GM06990 (cell line): ENCODE data around the gene MEF2B.

ENCODE experiments used
- DNase-seq: peaks from one replicate; pipeline ENCODE4 v3.0.0-alpha.2; 2011; ENCODE audit not compliant: insufficient read length; ENCODE audit errors: extremely low read depth
- H3K27me3 ChIP-seq: replicated peaks from 2 replicates; pipeline ENCODE4 v1.6.0; 2011; ENCODE audit warnings: low read length; ENCODE audit not compliant: control insufficient read depth, insufficient read depth
- H3K36me3 ChIP-seq: 2 replicates; pipeline ENCODE4 v1.5.1; 2011; ENCODE audit warnings: low read length; ENCODE audit not compliant: control insufficient read depth, insufficient read depth
- H3K4me3 ChIP-seq: replicated peaks from 2 replicates; pipeline ENCODE4 v1.5.1; 2011; ENCODE audit warnings: low read depth, mild to moderate bottlenecking, control low read depth, low read length
- CTCF ChIP-seq: IDR thresholded peaks from 2 replicates; pipeline ENCODE4 v1.5.1; 2011; ENCODE audit warnings: low read length, control low read depth, mild to moderate bottlenecking, inconsistent platforms; ENCODE audit not compliant: insufficient read depth, poor library complexity, severe bottlenecking

MEF2B gene

GRCh38 chr19:19213426-19214158 lies 43.5 kb upstream of the MEF2B start:
- no peak for TF ChIP-seq CTCF
- no peaks in the 10 kb centered on the region for H3K36me3 ChIP-seq
- DNase-seq: no peak
- H3K4me3 ChIP-seq: no peak overlapping the region
- no peaks in the 10 kb centered on the region; the same call in 1 of the 2 replicates for H3K27me3 ChIP-seq

DNA sequence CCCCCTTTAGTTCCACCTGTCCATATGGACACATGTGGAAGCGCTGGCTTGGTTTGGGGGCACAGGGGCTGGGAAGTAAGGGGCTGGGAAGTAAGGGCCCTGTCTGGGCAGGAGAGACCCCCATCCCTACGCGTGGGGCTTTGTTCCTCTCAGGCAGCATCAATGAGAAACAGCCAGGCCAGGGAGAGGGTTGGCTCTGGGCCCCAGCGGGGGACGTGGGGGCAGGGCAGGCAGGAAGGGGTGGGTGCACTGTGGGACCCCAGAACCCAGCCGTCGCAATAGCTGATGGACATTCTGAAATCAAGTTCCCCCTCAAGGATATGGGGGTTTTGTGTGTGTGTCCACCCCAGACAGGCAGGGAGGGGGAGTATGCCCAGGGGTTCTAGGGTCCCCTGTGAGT lies 42.9 kb upstream of the MEF2B start:
- DNase-seq: no peak
- H3K36me3 ChIP-seq: no peaks in the 10 kb centered on the region
- TF ChIP-seq CTCF: no peak
- H3K27me3 ChIP-seq: no peaks in the 10 kb centered on the region; the same call in 1 of the 2 replicates
- no peak overlapping the region for H3K4me3 ChIP-seq

- TF ChIP-seq CTCF: no peak
- no peak within 1 kb of the TSS; the same call in 1 of the 2 replicates for H3K4me3 ChIP-seq
- no peaks in the 10 kb centered on the region; the same call in 1 of the 2 replicates for H3K27me3 ChIP-seq
- no peak for DNase-seq
- H3K36me3 ChIP-seq: no peaks in the 10 kb centered on the region
Observed at GRCh38 chr19:19211499-19212420, 41.7 kb upstream of the MEF2B start, which contains the start of gene NCAN. TSS of gene NCAN (plus strand) at chr19:19211958. CDS start at chr19:19216954, 4,996 bp downstream.

GRCh38 chr19:19209372-19209771 lies 39.3 kb upstream of the MEF2B start:
- TF ChIP-seq CTCF: no peak
- H3K4me3 ChIP-seq: no peak overlapping the region
- no peaks in the 10 kb centered on the region; the same call in 1 of the 2 replicates for H3K27me3 ChIP-seq
- no peaks in the 10 kb centered on the region for H3K36me3 ChIP-seq
- no peak for DNase-seq

DNA sequence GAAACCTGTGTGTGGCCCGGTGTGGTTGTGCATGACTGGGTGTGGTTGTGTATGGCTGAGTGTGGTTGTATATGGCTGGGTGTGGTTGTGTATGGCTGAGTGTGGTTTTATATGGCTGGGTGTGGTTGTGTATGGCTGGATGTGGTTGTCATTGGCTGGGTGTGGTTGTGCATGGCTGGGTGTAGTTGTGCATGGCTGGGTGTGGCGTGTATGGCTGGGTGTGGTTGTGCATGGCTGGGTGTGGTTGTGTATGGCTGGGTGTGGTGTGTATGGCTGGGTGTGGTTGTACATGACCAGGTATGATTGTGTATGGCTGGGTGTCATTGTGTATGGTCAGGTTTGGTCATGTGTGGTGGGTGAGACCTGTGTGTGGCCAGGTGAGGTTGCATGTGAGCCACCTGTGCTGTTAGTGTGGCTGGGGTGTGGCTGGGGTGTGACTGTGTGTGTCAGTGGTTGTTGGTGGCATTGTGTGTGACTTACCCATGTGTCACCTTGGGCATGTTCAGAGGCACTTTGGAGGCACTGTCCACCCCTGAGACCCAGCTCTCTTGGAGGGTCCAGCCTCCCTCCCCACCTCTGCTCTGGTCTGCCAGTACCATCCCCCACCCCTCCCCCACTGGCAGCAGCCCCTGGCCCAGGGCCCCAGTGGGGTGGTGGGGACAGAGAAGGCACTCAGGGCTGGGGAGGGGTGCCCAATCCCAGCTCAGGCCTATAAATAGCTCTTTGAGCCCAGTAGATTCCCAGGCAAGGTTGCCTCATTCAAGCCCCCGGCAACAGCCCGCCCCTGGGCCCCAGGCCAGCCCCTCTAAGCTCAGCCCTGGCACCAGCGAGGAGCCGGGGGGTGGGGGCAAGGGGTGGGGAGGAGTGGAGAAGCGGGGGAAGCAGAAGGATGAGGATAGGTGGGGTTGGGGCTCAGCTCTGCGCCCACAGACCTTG lies 37.8 kb upstream of the MEF2B start:
- DNase-seq: no peak
- H3K36me3 ChIP-seq: no peaks in the 10 kb centered on the region
- H3K4me3 ChIP-seq: no peak overlapping the region
- TF ChIP-seq CTCF: no peak
- H3K27me3 ChIP-seq: no peaks in the 10 kb centered on the region; the same call in 1 of the 2 replicates
